Stomach (tissue), 4 donors: ENCODE results near the gene HEMK1.

Source experiments
- POLR2A ChIP-seq, 4 donors: fragments of 450-650 bp; IDR thresholded peaks; one replicate each; pipeline ENCODE4 v1.6.1; 2016; ENCODE audit warnings: antibody characterized with exemption in 4 of 4, control low read depth in 2 of 4, mild to moderate bottlenecking in 1 of 4, moderate library complexity in 1 of 4
- TF ChIP-seq, protein P1 (sequence below), 7 experiments: fragments of 450-650 bp in 4 of 7; fragments of 200-600 bp in 3 of 7; sonication (generic) in 3 of 7; IDR thresholded peaks; one replicate each; pipeline ENCODE4 v1.5.1; 2016 to 2019; ENCODE audit warnings: antibody characterized with exemption in 7 of 7, control low read depth in 2 of 7, mild to moderate bottlenecking in 1 of 7

DNA sequence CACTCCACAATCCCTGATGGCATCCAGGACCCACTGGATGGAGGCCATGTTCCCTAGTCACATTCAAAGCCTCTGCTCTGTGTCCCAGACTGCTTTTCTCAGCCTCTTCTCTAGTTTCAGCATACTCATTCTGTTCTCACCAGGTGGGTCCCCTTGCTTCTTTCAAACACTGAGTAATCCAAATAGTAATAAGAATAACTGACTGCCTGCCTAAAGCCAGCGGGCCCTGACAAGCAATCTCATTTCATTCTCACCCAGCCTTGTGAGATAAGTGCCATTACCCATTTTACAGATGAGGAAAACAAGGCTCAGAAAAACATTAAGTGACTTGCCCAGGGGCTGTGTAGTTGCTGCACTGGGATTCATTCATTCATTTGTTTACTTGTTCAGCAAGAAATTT lies 73.1 kb downstream of the HEMK1 start:
- TF ChIP-seq, protein P1, sequence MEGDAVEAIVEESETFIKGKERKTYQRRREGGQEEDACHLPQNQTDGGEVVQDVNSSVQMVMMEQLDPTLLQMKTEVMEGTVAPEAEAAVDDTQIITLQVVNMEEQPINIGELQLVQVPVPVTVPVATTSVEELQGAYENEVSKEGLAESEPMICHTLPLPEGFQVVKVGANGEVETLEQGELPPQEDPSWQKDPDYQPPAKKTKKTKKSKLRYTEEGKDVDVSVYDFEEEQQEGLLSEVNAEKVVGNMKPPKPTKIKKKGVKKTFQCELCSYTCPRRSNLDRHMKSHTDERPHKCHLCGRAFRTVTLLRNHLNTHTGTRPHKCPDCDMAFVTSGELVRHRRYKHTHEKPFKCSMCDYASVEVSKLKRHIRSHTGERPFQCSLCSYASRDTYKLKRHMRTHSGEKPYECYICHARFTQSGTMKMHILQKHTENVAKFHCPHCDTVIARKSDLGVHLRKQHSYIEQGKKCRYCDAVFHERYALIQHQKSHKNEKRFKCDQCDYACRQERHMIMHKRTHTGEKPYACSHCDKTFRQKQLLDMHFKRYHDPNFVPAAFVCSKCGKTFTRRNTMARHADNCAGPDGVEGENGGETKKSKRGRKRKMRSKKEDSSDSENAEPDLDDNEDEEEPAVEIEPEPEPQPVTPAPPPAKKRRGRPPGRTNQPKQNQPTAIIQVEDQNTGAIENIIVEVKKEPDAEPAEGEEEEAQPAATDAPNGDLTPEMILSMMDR (IDR thresholded peaks at IDR 0.05): no peak
- TF ChIP-seq POLR2A (IDR thresholded peaks at IDR 0.05): no peak
